Epithelial cell of proximal tubule (primary cell): Measurements from ENCODE around the gene MAPK8. TPM values are rescaled to one million over a fixed set of nuclear protein-coding genes. Genes with fewer than 3 reads are reported as not detected.

Experiments
- DNase-seq: peaks from one replicate; pipeline ENCODE4 v3.0.0-alpha.2; 2011; ENCODE audit warnings: low read depth
- H3K4me3 ChIP-seq: 2 replicates; pipeline ENCODE4 v1.5.1; 2011; ENCODE audit warnings: low read depth, mild to moderate bottlenecking, low read length
- total RNA-seq: library from RNA; depleted of rRNA; stranded (reverse); fragments of >200 nt; gene quantifications from 2 replicates; pipeline ENCODE4 v1.2.3, GENCODE V29; 2015
- TF ChIP-seq, protein P1 (sequence below): conservative IDR thresholded peaks from 2 replicates; pipeline ENCODE4 v1.5.1; 2012; ENCODE audit warnings: low read depth, mild to moderate bottlenecking, low read length

The MAPK8 gene
- total RNA-seq, 1 donor from 2014 or later = 59.4 TPM

DNA sequence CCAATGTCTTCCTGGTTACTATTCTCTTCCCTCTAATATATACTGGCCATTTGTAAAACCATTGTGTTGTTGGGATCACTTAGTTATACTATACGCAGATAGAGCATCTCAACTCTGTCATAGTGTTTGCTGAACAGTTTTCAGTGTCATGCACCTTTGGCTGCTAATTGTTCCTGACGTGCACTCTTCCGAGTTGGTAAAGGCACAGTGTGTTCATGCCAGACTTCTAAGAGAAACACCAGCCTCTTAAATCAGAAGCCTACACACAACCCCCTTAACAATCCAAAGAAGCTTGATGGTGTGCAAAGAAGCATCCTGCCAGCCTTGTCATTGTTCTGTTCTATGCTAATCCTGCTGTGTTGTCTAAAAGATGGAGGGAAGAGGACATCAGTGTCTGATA lies 131.1 kb downstream of the MAPK8 start:
- DNase-seq = no peak
- TF ChIP-seq, protein P1, sequence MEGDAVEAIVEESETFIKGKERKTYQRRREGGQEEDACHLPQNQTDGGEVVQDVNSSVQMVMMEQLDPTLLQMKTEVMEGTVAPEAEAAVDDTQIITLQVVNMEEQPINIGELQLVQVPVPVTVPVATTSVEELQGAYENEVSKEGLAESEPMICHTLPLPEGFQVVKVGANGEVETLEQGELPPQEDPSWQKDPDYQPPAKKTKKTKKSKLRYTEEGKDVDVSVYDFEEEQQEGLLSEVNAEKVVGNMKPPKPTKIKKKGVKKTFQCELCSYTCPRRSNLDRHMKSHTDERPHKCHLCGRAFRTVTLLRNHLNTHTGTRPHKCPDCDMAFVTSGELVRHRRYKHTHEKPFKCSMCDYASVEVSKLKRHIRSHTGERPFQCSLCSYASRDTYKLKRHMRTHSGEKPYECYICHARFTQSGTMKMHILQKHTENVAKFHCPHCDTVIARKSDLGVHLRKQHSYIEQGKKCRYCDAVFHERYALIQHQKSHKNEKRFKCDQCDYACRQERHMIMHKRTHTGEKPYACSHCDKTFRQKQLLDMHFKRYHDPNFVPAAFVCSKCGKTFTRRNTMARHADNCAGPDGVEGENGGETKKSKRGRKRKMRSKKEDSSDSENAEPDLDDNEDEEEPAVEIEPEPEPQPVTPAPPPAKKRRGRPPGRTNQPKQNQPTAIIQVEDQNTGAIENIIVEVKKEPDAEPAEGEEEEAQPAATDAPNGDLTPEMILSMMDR = no peak
- no peak overlapping the region for H3K4me3 ChIP-seq

DNA sequence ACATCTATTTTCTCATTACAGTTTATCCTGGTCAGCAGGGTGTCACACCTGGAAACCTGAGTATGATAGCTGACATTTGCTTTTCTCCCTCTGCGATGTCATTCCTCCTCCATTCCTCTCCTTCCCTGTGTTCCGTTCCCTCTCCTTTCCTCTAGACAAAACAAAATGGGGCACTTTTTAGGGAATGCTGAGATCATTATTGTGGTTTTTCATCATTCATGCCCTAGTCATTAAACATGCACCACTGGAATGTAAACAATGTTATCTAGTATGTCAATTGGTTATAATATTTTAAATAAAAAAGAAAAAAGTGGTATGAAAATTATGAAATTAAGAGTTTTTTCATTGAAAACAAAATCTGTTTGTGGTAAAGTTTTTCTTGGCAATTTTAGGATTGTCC lies 132.6 kb downstream of the MAPK8 start:
- TF ChIP-seq, protein P1 = no peak
- no peak for DNase-seq
- H3K4me3 ChIP-seq = no peak overlapping the region

DNA sequence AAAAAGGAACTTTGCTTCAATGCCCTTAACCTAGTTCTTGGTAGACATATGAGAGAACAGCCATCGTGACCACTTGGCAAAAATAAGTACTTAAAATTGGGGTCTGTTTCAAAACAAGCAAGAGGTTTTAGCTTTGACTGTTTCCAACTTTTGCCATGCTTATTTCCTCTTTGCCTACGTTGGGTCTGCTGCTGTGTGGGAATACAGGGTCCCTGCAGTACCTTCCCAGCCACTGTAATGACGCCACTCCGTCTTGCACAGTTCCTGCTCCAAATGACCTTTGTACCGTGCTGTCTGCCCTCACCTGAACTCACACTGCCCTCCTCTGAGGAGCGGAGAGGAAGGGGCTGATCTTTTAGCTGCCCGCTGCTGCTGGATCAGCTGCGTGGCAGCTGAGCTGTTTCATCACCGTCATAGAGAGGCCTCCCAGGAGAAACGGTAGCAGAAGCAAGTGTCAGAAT lies 133.1 kb downstream of the MAPK8 start:
- DNase-seq = peak; percentile 46
- peak overlapping the region; percentile 12 for H3K4me3 ChIP-seq
- TF ChIP-seq, protein P1 = no peak

DNA sequence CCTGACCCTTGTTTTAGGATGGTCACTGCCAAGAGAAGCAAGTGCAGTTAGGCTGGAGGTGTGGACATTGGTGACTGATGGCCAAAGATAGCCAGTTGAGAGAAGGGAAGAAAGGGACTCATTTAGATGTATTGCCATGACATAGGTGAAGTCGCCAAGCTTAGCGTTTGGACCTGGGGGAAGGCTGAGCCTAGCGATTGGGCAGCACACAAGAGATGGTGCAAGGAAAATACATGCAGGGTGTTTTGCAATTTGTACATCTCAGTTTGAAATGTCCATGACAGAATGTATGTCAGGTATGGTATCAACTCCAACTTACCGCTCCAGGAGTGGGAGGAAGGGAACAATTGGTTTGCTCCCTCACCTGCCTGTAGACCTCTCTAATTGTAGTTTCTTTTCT lies 134.3 kb downstream of the MAPK8 start:
- no peak for DNase-seq
- TF ChIP-seq, protein P1 = no peak
- no peak overlapping the region for H3K4me3 ChIP-seq

DNA sequence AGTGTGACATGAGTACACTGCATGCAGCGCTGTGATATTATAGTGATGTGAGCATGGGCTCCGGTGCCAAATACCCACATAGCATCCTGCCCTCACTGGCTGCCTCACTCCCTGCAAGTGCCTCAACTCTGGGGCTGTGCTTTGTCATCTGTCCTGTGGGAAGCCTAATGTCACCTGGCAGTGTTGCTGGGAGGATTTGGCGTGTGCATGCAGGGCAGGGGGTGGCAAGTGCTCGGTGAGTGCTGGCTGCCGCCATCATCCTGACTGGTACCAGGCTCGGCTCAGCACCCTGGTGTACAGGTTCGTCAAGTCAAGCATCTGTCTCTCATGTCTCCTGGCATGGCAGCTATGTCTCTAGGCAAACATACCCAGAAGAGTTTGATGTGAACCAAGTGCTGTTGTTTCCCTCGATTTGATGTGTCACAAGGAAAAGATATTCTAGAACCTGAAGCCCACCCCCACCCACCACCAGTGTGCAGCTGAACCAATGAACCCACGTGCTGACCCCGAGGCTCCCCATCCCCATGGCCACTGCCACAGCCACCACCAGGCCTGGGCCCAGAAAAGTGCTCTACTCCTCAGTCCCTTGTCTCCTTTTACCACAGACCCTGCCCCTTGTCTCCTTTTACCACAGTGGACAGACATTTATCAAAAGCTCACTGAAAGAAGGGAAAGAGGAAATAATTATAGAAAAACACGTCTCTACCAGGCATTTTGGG lies 135.8 kb downstream of the MAPK8 start:
- TF ChIP-seq, protein P1 = no peak
- no peak overlapping the region for H3K4me3 ChIP-seq
- DNase-seq = no peak

DNA sequence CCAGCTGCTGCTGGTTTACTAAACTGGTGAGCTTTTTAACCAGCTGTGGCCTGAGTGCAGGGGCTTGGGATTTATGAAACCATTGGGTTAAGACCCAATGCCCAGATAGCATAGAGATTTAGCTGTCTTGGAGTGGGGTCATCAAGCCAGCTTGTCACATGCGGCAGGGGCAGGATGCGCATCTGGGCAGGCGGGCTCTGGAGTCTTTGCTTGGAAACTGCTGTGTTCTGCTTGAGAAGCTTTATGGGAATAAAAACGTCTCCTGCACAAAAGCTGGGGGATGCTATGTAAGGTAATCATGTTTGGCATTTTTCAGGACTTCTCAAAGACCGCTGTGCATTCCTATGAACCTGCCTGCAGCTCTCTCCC lies 136.3 kb downstream of the MAPK8 start:
- no peak for DNase-seq
- TF ChIP-seq, protein P1 = no peak

DNA sequence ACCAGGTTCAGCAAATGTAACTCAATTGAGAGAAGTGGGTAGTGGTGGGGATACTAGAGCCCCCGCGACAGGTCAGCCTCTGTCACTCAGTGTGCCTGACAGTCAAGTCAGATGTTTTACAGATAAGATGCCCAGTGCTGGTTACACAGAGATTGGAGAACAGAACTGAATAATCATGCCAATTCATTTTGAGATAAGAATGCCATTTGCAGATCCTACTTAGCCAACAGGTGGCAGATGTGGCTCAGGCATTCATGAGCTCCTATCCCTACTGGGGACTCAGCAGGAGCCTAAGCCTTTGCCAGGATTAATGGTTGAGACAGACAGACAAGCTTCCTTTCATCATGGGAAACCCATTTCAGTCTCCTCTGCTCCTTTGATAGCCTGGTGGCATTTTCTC lies 137.8 kb downstream of the MAPK8 start:
- H3K4me3 ChIP-seq = no peak overlapping the region
- DNase-seq = no peak
- TF ChIP-seq, protein P1 = peak; percentile 36

More for the DNA sequence above, 136.3 kb downstream of the MAPK8 start:
- no peak overlapping the region for H3K4me3 ChIP-seq
